ENCODE data around the gene B3GAT1.

DNA sequence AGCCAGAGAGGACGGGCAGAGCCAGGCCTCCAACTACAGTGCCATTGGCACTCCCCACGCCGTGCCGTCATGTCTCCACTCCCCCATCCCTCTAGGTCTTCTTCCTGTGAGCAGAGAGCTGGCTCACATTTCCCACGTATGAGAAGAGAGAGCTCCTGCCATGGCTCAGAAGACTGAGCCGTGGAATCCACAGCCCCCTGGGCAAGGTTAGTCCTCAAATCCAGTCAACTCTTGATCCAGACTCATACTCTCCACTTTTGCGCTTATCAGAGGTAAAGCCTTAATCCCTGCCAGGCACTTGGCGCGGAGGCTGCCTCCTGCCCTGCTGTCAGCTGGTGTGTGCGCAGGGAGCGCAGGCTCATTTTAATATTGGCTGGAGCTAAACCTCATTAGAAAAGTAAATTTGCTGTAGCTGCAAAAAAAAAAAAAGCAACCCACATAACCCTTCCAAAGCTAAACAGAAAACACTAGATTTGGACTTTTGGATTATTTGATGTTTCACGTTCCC is 4.7 kb downstream of the B3GAT1 start:
- no peak for TF ChIP-seq CTCF (IDR thresholded peaks at IDR 0.05)
- no peak for TF ChIP-seq EZH2 (IDR thresholded peaks at IDR 0.05; ENCODE audit: borderline replicate concordance, insufficient read depth, low read depth, low read length, poor library complexity, severe bottlenecking)

Measured in B cell (primary cell).